Activated effector memory CD4-positive, alpha-beta T cell treated with Interleukin-2 at 50 U/mL for 16 hours (primary cell): ENCODE data around the gene HTT-AS.
"Not testable (repeated sequence)": the region's sequence is repeated elsewhere in the genome, so short reads cannot be mapped to it uniquely, and the experiment has no call there.

Experiments
- DNase-seq: peaks from one replicate; pipeline ENCODE4 v3.0.0-alpha.2; 2020

HTT-AS gene

DNA sequence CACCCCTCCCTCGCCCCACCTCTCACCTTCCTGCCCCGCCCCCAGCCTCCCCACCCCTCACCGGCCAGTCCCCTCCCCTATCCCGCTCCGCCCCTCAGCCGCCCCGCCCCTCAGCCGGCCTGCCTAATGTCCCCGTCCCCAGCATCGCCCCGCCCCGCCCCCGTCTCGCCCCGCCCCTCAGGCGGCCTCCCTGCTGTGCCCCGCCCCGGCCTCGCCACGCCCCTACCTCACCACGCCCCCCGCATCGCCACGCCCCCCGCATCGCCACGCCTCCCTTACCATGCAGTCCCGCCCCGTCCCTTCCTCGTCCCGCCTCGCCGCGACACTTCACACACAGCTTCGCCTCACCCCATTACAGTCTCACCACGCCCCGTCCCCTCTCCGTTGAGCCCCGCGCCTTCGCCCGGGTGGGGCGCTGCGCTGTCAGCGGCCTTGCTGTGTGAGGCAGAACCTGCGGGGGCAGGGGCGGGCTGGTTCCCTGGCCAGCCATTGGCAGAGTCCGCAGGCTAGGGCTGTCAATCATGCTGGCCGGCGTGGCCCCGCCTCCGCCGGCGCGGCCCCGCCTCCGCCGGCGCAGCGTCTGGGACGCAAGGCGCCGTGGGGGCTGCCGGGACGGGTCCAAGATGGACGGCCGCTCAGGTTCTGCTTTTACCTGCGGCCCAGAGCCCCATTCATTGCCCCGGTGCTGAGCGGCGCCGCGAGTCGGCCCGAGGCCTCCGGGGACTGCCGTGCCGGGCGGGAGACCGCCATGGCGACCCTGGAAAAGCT, at the start of gene HTT-AS, which contains the start of gene HTT:
Gene HTT-AS, minus strand, starts transcription at position 461 of the 768 bp plus-strand sequence.
Gene HTT, plus strand, starts transcription at position 604 of the 768 bp plus-strand sequence. Its CDS starts 145 bp downstream, at position 749.
- DNase-seq = peak; percentile 94

DNA sequence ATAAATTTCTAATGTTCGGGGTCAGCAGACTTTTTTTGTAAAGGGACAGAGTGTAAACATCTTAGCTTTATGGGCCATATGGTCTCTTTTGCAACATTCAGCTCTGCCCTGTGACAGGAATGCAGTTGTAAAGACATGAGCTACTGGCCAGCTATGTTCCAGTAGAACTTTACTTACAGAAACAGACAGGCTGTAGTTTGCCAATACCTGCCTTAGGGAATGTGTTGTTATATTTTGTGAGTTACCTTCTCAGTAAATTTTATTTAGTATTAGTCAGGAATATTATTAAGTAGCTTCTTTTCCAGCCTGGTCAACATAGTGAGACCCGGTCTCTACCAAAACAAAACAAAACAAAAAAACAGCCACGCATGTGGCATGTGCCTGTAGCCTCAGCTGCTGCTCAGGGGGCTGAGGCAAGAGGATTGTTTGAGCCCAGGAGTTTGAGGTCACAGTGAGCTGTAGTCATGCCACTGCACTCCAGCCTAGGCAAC, 48.9 kb upstream of the HTT-AS start:
- no peak for DNase-seq

DNA sequence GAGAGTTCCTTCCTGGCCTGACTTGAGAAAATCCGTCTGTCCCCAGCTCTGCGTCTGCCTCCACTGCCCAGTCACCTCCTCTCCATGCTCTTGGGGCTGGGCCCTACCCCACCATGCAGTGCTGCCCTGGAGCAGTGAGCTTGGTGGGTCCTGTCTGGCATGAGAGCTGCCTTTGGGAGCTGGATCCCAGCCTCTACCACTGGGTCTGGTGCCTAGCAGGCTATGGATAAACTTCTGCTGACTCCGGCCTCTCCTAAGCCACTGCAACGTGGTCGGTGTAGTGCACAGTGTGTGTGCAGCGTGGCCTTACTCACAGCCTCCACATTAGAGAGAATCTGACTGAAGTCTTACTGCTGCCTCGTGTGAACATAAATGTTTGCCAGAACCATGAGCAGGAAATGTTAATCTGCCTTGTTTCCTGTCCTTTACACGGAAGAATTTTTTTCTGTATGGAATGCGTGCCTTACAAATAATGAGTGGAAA, 47.8 kb upstream of the HTT-AS start:
- no peak for DNase-seq

DNA sequence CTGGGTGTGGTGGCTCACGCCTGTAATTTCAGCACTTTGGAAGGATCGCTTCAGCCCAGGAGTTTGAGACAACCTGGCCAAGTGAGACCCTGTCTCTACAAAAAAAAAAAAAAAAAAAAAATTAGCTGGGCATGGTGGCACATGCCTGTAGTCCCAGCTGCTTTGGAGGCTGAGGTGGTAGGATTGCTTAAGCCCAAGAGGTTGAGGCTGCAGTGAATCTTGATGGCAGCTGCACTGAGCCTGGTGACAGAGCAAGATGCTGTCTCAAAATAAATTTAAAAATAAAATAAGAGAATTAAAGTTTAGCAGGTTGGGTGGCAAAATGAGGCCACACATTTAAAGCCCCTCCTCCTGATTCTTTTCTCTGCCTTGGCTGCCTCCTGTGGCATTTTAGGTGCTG, 47.3 kb upstream of the HTT-AS start:
- no peak for DNase-seq

DNA sequence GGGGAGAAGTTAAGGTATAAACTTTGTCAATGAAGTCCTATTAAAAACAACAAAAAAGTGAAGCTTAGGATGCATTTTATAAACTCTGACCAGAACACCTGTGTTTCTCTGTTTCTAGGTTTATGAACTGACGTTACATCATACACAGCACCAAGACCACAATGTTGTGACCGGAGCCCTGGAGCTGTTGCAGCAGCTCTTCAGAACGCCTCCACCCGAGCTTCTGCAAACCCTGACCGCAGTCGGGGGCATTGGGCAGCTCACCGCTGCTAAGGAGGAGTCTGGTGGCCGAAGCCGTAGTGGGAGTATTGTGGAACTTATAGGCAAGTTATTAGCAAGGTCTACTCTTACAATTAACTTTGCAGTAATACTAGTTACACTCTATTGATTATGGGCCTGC, 46.8 kb upstream of the HTT-AS start:
- no peak for DNase-seq

DNA sequence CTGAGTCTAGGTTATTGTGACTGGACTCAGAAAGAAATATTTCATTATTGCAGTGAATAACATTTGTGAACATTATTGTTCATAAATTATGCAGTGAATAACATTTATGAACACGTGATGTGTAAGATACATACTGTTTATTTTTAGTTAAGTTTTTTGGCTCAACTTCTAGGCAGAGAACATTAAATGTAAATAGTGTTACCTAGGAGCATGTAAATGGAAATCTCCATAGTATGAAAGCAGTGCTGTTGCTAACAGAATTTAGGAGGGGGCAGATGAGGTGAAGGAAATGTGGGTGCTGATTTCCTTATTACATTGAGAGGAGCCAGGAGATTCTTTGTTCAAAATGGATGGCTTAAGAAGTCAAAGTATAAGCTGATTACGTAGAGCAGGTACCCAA, 45.1 kb upstream of the HTT-AS start:
- DNase-seq = no peak

DNA sequence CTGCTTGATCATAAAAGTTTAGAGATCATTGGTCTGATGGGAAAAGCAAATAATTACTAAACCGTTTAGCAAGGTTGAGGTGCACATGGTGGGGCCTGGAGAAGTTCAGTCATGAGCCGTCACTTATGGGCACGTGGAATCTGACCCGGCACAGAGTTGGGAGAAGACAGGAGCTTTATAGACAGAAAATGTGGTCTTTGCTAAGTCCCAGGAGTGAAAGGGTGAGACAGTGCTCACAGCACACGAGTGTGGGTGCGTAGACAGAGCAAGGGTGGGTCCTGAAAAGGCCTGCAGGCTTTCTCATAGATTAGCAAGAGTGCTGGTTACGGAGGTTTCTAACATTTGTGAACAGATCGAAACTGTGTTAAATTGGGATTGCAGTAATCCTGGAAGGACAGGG, 44.0 kb upstream of the HTT-AS start:
- DNase-seq = no peak

DNA sequence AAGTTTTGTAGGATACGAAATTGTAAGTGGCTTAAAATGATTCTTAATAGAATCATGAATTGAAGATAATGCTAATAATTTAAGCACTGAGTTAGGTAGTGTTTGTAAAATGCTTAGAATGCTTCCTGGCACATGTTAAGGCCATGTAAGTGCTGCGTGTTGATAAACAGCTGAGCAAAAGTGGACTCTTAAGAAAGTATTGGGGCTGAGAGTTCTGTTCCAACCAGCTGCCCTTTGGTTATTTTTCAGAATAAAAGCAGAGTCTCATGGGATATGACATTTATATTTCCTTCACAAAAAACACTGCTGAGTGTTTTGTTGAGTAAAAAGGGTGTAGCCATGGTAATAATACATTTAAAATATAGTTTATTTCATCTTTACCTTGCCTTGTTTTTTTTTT, 42.6 kb upstream of the HTT-AS start:
- DNase-seq = no peak

DNA sequence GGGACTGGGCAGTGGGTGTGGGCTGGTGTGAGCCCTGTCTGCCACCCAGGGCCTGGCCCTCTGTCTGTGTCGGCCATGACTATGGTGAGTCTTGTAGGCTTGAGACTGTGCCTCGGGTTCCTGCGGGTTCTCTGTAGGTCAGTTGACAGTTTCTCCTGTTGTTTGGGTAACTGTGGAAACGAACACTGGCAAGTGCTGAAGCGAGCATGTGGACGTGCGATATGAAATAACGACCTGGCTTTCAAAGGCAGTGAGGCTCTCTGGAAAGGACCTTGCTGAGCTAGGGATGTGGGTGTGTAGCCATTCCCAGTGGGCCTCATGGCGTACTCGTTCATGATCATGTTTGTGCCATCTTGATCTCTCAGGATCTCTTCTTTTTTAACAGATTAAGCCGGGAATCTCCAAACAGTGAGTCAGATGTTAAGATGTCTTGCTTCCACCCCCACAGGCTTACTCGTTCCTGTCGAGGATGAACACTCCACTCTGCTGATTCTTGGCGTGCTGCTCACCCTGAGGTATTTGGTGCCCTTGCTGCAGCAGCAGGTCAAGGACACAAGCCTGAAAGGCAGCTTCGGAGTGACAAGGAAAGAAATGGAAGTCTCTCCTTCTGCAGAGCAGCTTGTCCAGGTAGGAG, 41.4 kb upstream of the HTT-AS start:
- DNase-seq = no peak

DNA sequence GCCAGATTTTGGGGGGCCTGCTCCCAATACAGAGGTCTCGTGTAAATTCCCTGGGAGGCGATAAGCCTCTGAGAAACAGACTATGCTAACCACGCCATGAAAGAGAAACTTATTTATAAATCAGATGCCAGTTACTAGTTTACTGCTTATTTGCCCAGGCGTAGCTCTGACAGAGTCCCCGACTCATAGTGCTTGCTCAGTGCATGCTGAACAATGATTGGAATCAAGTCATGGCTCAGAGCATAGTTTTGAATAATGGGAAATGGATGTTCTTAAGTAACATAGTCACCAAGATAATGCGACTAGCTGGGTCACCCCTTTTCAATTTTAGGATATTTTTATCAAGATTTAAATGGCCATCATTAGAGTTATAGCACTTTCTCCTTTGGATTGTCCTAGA, 40.0 kb upstream of the HTT-AS start:
- no peak for DNase-seq

DNA sequence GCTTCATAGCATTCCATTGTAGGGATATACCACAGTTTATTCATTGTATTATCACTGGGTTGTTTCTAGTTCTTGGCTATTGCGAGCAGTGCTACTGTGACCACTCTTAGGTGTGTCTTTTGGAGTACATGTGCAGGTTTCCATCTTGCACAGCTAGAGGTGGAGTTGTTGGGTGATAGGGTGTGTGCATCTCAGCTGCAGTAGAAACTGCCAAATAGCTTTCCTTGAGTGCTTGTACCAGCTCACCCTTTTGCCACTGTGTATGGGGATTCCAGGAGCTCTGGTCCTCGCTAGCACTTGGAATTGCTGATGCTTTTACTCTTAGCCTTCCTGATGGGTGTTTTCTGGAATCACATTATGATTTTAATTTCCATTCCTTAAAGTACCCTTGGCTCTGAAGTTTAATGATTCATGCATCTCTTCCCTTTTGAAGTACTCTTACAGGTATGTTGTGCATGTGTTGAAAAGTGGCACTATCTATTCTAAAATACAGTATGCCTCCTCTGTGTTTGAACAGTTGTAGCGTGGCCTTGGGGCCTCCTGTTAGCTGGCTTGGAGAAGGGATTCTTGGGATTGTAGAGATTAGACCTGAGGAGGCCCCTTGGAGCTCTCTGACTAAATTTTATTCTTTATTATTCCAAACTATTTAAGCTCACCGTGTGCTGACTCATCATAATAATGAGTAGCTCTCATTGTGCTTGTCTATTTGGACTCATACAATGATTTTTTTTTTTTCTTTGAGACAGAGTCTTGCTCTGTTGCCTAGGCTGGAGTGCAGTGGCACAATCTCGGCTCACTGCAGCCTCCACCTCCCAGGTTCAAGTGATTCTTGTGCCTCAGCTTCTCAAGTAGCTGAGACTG, 38.5 kb upstream of the HTT-AS start:
- no peak for DNase-seq

DNA sequence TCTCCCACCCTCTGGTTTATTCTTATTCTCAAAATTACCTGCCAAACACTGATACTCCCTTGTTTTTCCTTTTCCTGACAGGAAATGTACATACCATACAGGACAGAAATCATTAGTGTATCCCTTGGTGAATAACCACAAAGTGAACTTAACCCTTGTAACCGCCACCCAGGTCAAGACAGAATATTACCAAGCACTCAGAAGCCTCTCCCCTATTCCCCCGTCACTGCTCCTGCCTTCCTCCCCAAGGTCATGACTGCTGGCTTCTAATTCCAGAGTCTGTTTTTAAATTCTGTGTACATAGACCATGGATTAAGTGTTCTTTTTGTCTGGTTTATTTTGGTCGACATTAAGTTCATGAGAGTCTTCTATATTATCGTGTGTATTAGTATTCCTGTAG, 37.9 kb upstream of the HTT-AS start:
- no peak for DNase-seq

DNA sequence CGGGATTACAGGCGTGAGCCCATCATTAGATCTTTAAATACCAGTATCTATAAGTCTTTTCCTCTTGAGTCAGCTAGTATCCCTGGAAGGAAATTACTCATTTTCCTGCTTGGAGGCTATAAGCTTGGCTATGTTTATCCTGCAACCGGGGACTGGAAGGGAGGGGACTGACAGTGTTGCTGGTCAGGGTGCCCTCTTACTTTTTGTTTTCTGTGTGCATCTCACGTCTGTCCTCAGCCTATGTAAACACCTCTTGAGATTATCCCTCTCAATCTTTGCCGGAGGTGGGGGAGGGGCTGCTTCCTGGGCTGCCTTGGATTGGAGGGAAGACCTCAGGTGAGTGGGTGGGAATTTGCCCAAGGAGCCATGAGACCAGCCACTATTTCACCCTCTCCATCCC, 37.1 kb upstream of the HTT-AS start:
- no peak for DNase-seq

DNA sequence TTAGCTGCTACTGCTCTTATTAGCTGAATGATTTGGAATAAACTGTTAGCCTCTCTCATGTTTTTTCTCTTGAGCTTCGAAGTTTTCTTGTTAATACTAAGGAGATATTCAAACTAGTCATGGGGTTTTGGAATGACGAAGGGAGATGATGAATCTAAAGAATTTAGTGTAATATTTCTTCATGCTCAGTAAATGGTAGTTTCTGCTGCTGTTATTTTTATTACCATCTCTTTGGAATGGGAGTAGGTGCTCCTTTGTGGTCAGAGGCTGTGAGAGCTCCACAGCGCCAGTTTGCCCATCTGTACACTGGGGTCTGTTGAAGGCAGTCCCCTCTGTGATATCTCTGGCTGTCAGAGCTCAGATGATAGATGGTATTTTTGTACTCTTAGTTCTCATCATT, 33.9 kb upstream of the HTT-AS start:
- no peak for DNase-seq

DNA sequence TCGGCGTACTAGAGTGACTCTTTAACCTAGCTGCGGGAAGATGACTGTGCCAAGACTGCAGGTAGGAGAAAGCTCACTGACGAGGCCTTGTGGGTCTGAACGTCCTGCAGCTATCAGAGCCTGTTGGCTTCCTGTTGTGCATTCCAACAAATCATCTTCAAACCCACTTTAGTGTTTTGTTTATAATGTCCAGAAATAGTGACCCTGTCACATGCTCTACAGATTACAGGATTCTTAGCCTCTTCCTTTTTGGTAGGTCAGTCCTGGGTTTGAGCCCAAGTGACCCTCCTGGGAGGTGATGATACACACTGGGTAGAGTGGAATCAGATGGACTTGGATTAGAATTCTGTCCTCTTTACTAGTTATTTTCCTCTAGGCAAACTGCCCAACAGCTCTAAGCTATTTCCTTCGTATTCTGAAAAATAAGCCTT, 33.4 kb upstream of the HTT-AS start:
- DNase-seq = no peak

DNA sequence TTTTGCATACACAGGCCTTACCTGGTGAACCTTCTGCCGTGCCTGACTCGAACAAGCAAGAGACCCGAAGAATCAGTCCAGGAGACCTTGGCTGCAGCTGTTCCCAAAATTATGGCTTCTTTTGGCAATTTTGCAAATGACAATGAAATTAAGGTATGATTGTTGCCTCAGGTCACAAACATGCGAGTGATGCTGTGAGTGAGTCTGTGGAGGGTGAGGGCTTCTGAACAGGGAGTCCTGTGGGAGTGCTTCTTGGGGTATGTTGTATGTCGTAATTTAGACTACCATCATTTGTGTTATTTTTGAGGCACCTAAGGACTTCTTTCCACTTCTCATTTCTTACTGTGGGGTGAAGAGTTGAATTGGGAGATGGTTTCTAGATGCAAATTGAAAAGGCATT, 32.9 kb upstream of the HTT-AS start:
- no peak for DNase-seq

DNA sequence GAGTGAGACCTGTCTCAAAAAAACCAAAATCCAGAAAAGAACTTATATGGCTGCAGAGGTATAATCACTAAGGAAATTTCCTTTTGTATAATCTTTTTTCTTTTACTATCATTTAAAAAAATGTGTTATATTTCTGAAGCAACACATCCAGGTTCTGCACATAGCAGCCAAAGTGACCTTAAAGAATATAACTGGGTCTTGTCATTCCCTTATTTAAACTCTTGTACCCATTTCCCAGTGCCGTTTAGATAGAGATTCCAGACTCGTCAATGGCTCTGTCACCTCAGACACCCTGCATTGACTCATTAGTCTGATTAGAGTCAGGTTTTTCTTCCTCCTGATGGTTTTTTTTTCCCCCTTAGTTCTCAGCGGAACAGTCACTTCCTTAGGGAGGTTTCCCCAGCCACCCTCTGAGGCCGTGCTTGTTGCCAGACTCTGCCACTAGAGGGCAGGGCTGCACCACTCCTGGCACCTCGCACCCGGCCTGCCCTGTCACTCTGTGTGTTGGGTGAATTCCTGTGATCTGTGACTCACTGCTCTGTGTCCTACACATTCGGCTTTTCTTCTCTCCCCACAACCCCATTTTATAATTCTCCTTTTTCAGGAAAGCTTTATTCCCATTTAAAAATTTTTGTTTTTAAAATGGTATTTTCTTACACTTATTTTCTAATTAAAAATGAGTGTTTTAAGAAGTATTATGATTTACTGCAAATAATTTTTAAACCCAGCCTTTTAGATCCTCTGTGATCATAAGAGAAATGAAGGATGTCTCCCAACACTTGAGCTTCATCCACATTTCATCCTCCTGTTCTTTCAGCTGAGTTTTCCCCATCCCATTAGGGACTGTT, 32.2 kb upstream of the HTT-AS start:
- peak; percentile 77 for DNase-seq

DNA sequence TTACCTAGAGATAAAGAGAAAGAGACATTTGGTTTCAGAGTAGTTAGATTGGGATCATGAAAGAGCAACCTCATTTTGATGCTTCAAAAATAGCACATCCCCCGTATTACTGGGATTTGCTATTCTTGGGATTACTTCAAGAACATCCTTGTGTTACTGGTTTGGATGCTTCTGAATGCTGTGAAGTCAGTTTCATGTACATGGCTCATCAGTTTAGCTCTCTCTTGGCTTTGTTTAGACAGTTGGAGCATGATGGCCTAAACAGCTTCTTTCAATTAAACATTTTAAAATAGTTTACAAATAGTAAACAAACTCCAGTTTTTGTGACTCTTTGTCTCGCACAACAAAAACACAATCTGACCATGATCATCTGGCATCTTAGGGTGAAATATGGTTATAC, 24.0 kb upstream of the HTT-AS start:
- no peak for DNase-seq

DNA sequence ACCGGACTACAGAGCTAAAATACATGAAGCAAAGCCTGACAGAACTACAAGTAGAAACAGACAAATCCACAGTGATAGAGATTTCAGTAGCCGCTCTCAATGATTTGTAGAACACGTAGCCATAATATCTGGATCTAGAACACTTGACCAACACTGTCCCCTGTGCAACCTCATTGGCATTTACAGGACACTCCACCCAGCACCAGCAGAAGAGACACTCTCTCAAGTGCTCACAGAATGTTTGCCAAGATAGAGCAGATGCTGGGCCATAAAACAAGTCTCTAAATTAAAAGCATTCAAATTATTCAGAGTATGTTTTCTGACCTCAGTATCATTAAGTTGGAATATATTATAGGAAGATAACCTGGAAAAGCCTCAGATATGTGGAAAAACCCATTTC, 21.9 kb upstream of the HTT-AS start:
- no peak for DNase-seq

DNA sequence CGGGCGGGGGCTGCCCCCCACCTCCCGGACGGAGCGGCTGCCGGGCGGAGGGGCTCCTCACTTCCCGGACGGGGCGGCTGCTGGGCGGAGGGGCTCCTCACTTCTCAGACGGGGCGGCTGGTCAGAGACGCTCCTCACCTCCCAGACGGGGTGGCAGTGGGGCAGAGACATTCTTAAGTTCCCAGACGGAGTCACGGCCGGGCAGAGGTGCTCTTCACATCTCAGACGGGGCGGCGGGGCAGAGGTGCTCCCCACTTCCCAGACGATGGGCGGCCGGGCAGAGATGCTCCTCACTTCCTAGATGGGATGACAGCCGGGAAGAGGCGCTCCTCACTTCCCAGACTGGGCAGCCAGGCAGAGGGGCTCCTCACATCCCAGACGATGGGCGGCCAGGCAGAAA, 20.4 kb upstream of the HTT-AS start:
- DNase-seq = not testable (repeated sequence)

DNA sequence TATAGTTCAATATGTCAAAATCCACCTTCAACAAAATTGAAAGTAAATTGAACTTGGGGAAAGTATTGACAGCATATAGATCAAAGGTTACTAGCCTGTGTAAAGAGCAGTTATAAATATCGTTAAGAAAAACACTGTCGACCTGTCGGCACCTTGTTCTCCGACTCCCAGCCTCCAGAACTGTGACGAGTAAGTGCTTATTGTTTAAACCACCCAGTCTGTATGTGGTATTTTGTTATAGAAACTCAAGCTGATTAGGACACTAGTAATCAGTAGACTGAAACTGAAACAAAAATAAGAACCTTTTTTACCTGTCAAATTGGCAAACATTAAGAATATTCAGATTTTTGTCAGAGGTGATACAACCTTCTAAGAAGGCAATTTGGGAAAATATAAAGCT, 17.1 kb upstream of the HTT-AS start:
- no peak for DNase-seq

DNA sequence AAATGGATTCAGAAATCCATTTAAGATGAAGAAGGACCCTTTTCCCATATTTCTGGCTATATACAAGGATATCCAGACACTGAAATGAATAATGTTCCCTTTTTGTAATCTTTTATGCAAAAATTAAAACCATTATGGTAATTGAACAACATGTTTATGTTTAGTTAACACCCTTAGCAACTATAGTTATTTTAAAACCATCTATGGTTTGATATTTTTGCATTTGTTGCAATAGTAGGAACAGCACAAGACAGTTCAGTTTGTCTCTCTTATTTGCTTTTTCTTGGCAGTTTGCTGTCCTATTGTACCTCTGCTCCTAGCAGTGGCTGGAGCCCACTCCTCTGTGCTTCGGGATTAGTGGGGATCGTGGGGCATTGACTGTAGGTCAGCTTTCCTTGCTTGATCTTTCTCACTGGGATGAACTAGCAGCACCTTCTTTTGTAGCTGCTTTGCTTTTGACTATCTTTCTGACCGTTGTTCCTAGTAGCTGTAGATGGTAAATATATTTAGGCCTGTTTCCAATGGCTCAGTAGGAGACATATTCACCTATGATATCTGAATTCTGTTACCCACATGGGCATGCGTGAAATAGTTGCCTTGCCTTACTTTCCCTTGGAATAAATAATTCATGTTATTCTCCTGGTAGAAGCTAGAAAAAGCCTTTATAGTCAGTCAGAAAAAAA, 12.9 kb upstream of the HTT-AS start:
- no peak for DNase-seq
